HAP-1 (cell line): Measurements from ENCODE around the gene DENND6B.

ENCODE experiments used
- DNase-seq, 2 experiments: peaks; one replicate each; pipeline ENCODE4 v3.0.0-alpha.2; 2016 to 2020; ENCODE audit warnings: low spot score in 2 of 2
- H3K27me3 ChIP-seq: fragments of 250-450 bp; sonication (Bioruptor Pico); 2 replicates; pipeline ENCODE4 v1.5.1; 2020; ENCODE audit warnings: low read depth, mild to moderate bottlenecking, moderate library complexity
- H3K36me3 ChIP-seq: fragments of 250-450 bp; sonication (Bioruptor Pico); replicated peaks from 2 replicates; pipeline ENCODE4 v1.5.1; 2020; ENCODE audit warnings: mild to moderate bottlenecking
- H3K4me1 ChIP-seq: fragments of 250-450 bp; sonication (Bioruptor Pico); 2 replicates; pipeline ENCODE4 v1.5.1; 2020; ENCODE audit warnings: mild to moderate bottlenecking
- H3K4me3 ChIP-seq: fragments of 250-450 bp; sonication (Bioruptor Pico); 2 replicates; pipeline ENCODE4 v1.5.1; 2020; ENCODE audit warnings: mild to moderate bottlenecking, moderate library complexity
- H3K9me3 ChIP-seq: fragments of 250-450 bp; sonication (Bioruptor Pico); 2 replicates; pipeline ENCODE4 v1.5.1; 2020; ENCODE audit warnings: mild to moderate bottlenecking, moderate library complexity
- in situ Hi-C: fragments of 300-500 bp; cut with MboI; formaldehyde crosslinking; loops from 3 replicates; pipeline ENCODE4 v1.14.3; 2020; ENCODE audit warnings: low sequenced_read_pairs, inconsistent platforms, mixed read lengths

Gene DENND6B

GRCh38 chr22:50267591-50268390 is 59.0 kb downstream of the DENND6B start:
- H3K4me1 ChIP-seq: peaks cover 12% of the 10 kb centered on the region
- in situ Hi-C loops: no loop called here

GRCh38 chr22:50266994-50267393 is 59.8 kb downstream of the DENND6B start:
- Histone ChIP-seq H3K4me3 (no peak overlapping the region), H3K4me1 (peaks cover 19% of the 10 kb centered on the region), H3K9me3 (no peaks in the 10 kb centered on the region), H3K27me3 (no peaks in the 10 kb centered on the region), H3K36me3 (no peaks in the 10 kb centered on the region)
- in situ Hi-C loops: no loop called here
- DNase-seq: no peak

More at GRCh38 chr22:50267591-50268390, 59.0 kb downstream of the DENND6B start:
- DNase-seq: no peak
- Histone ChIP-seq H3K36me3 (no peaks in the 10 kb centered on the region), H3K27me3 (no peaks in the 10 kb centered on the region), H3K9me3 (no peaks in the 10 kb centered on the region), H3K4me3 (no peak overlapping the region)

GRCh38 chr22:50264946-50265669 is 61.7 kb downstream of the DENND6B start:
- Histone ChIP-seq H3K9me3 (no peaks in the 10 kb centered on the region), H3K4me1 (peaks cover 10% of the 10 kb centered on the region), H3K27me3 (no peaks in the 10 kb centered on the region), H3K36me3 (no peaks in the 10 kb centered on the region), H3K4me3 (no peak overlapping the region)
- in situ Hi-C loops: no loop called here
- no peak for DNase-seq

GRCh38 chr22:50264104-50264745 is 62.6 kb downstream of the DENND6B start:
- Histone ChIP-seq H3K4me3 (no peak overlapping the region), H3K9me3 (no peaks in the 10 kb centered on the region), H3K36me3 (no peaks in the 10 kb centered on the region), H3K4me1 (peaks cover 10% of the 10 kb centered on the region), H3K27me3 (no peaks in the 10 kb centered on the region)
- no peak for DNase-seq
- in situ Hi-C loops: no loop called here

GRCh38 chr22:50262973-50263617 is 63.7 kb downstream of the DENND6B start:
- Histone ChIP-seq H3K4me1 (peaks cover 10% of the 10 kb centered on the region), H3K36me3 (peaks cover 9% of the 10 kb centered on the region), H3K9me3 (no peaks in the 10 kb centered on the region), H3K4me3 (no peak overlapping the region), H3K27me3 (no peaks in the 10 kb centered on the region)
- in situ Hi-C loops: no loop called here
- no peak for DNase-seq

- no peak for DNase-seq
- Histone ChIP-seq H3K4me3 (no peak overlapping the region), H3K27me3 (no peaks in the 10 kb centered on the region), H3K4me1 (peaks cover 10% of the 10 kb centered on the region), H3K36me3 (peaks cover 13% of the 10 kb centered on the region), H3K9me3 (no peaks in the 10 kb centered on the region)
- in situ Hi-C loops: no loop called here
Observed at GRCh38 chr22:50262460-50262911, 64.3 kb downstream of the DENND6B start.

- in situ Hi-C loops: no loop called here
- no peaks in the 10 kb centered on the region for H3K27me3 ChIP-seq
- H3K4me1 ChIP-seq: peaks cover 10% of the 10 kb centered on the region
- H3K4me3 ChIP-seq: peak within 1 kb of the TSS; percentile 74
- H3K36me3 ChIP-seq: peaks cover 18% of the 10 kb centered on the region
- H3K9me3 ChIP-seq: no peaks in the 10 kb centered on the region
- peak; percentile 45 to 74 for DNase-seq
Observed at GRCh38 chr22:50261615-50262459, 65.0 kb downstream of the DENND6B start, which contains the start of gene MAPK12. MAPK12 (minus strand) TSS chr22:50261683; CDS start chr22:50261509, 174 bp downstream.

GRCh38 chr22:50260801-50261614 is 65.8 kb downstream of the DENND6B start:
- in situ Hi-C loops: no loop called here
- Histone ChIP-seq H3K4me1 (peaks cover 10% of the 10 kb centered on the region), H3K27me3 (no peaks in the 10 kb centered on the region), H3K9me3 (no peaks in the 10 kb centered on the region), H3K36me3 (peaks cover 25% of the 10 kb centered on the region), H3K4me3 (peak overlapping the region; percentile 74)
- peak; percentile 22 to 58 for DNase-seq

GRCh38 chr22:50260434-50260800 is 66.4 kb downstream of the DENND6B start:
- H3K4me1 ChIP-seq: peaks cover 10% of the 10 kb centered on the region
- in situ Hi-C loops: no loop called here
- peak overlapping the region; percentile 74 for H3K4me3 ChIP-seq
- DNase-seq: no peak
- peaks cover 27% of the 10 kb centered on the region for H3K36me3 ChIP-seq
- H3K27me3 ChIP-seq: no peaks in the 10 kb centered on the region
- H3K9me3 ChIP-seq: no peaks in the 10 kb centered on the region

GRCh38 chr22:50259302-50259701 is 67.5 kb downstream of the DENND6B start:
- no peak overlapping the region for H3K4me3 ChIP-seq
- in situ Hi-C loops: loop anchor here (10.0 kb wide), 1 partner anchor 255 kb away; no protein-coding TSS in a partner anchor
- H3K27me3 ChIP-seq: no peaks in the 10 kb centered on the region
- no peaks in the 10 kb centered on the region for H3K9me3 ChIP-seq
- peaks cover 10% of the 10 kb centered on the region for H3K4me1 ChIP-seq
- DNase-seq: no peak
- H3K36me3 ChIP-seq: peaks cover 35% of the 10 kb centered on the region
